Measurements from ENCODE around the gene HERPUD2. TPM values are rescaled to one million over a fixed set of nuclear protein-coding genes. Genes with fewer than 3 reads are reported as not detected.

The HERPUD2 gene
- total RNA-seq, 2 donors from 2014 or later, result 24.3 to 59.2 TPM

DNA sequence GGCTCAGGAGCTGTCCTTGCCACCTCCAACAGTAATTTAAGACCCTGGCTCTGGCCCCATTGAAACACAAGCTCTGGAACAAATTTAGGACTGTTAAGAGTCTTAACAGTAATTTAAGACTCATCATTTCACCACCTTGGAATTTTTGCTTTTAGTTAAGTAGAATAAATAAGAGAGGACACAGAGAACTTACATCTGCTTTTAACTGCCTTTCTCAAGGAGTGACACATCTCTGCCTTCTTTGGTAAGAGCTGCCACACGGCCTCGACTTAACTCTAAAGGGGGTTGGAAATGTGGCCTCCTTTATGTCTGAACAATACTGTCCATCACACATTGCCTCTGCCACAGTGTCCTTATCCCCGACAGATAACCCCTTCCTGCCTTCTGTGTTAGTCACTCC, 77.9 kb downstream of the HERPUD2 start:
- no peak overlapping the region for H3K27ac ChIP-seq
- no peaks in the 10 kb centered on the region for H3K9me3 ChIP-seq
- no peak for TF ChIP-seq CTCF (IDR thresholded peaks at IDR 0.05)
- no peak for ATAC-seq (ENCODE audit: insufficient number of reproducible peaks, low FRiP score, low read depth)
- H3K36me3 ChIP-seq, result no peaks in the 10 kb centered on the region
- no peak for DNase-seq (ENCODE audit: low spot score)
- no peaks in the 10 kb centered on the region for H3K27me3 ChIP-seq (replicated peaks; ENCODE audit: insufficient read depth)
- no peak overlapping the region for H3K4me3 ChIP-seq
- no peaks in the 10 kb centered on the region for H3K4me1 ChIP-seq (ENCODE audit: control insufficient read depth in 1 of 2, low read depth in 2 of 2)

DNA sequence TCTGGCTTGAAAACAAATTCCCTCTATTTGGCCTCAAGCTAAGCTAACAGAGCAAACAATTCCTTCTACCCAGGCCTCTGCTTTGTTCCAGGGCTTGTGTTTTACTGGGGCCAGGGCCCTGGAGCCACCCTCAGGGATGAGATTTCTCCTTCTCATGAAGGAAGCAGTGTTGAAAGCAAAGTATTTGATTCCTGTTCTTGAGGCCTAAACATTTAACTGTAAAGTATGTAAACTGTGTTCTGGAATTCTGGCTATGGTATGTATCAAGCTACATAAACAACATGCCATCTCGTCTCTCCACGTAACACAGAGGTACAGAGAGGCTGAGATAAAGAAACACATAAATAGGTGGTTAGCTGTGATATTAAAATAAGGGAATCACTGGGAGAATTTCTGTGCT, 81.8 kb downstream of the HERPUD2 start:
- ATAC-seq (ENCODE audit: insufficient number of reproducible peaks, low FRiP score, low read depth), result no peak
- Histone ChIP-seq H3K4me3 (no peak overlapping the region), H3K36me3 (no peaks in the 10 kb centered on the region), H3K27me3 (replicated peaks; ENCODE audit: insufficient read depth) (no peaks in the 10 kb centered on the region), H3K27ac (no peak overlapping the region), H3K9me3 (no peaks in the 10 kb centered on the region), H3K4me1 (ENCODE audit: control insufficient read depth in 1 of 2, low read depth in 2 of 2) (no peaks in the 10 kb centered on the region)
- no peak for TF ChIP-seq CTCF (IDR thresholded peaks at IDR 0.05)
- DNase-seq (ENCODE audit: low spot score), result no peak

DNA sequence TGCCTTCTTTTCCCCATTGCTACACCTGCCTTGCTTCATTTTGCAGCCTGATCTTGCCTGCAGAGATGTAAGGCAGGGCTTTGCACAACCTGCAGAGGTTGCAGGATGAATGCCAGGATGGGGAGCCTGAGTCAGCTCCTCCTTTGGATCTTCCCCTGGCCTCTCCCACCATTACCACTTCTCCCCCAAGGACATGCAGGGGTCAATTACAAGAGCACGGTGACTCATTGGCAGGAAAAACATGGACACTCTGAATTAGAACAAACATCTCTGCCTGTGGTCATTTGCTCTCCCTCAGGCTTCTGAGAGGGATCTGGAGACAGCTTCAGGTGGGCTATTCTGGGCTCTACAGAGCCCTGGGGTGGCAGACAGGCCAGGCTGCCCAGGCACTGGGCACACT, 89.2 kb downstream of the HERPUD2 start:
- Histone ChIP-seq H3K27me3 (replicated peaks; ENCODE audit: insufficient read depth) (no peaks in the 10 kb centered on the region), H3K9me3 (no peaks in the 10 kb centered on the region), H3K4me3 (no peak overlapping the region), H3K36me3 (no peaks in the 10 kb centered on the region), H3K27ac (no peak overlapping the region), H3K4me1 (ENCODE audit: control insufficient read depth in 1 of 2, low read depth in 2 of 2) (no peaks in the 10 kb centered on the region)
- ATAC-seq (ENCODE audit: insufficient number of reproducible peaks, low FRiP score, low read depth), result no peak
- DNase-seq (ENCODE audit: low spot score), result no peak
- TF ChIP-seq CTCF (IDR thresholded peaks at IDR 0.05), result no peak

- ATAC-seq (ENCODE audit: insufficient number of reproducible peaks, low FRiP score, low read depth) (no peak), DNase-seq (ENCODE audit: low spot score) (no peak)
- TF ChIP-seq CTCF (IDR thresholded peaks at IDR 0.05), result no peak
Observed at GRCh38 chr7:35604595-35604994, 90.3 kb downstream of the HERPUD2 start.

DNA sequence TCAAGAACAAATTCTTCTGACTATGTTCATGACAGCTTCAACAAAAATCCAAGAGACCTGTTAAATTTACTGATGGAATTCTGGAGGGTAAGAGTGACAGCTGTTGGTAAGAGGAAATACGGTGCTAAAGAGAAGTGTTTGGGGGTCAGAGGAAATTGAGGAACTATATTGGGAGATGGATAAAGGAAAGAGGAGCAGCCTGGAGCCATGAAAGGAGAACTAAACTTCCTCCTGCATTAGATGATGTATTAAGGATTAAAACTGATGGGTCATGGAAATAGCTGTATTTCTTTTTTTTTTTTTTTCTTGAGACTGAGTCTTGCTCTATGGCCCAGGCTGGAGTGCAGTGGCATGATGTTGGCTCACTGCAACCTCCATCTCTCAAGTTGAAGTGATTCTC, 95.3 kb downstream of the HERPUD2 start:
- no peak overlapping the region for H3K4me3 ChIP-seq
- no peaks in the 10 kb centered on the region for H3K27me3 ChIP-seq (replicated peaks; ENCODE audit: insufficient read depth)
- no peaks in the 10 kb centered on the region for H3K36me3 ChIP-seq
- no peak overlapping the region for H3K27ac ChIP-seq
- no peaks in the 10 kb centered on the region for H3K4me1 ChIP-seq (ENCODE audit: control insufficient read depth in 1 of 2, low read depth in 2 of 2)
- no peaks in the 10 kb centered on the region for H3K9me3 ChIP-seq
- no peak for DNase-seq (ENCODE audit: low spot score)
- no peak for TF ChIP-seq CTCF (IDR thresholded peaks at IDR 0.05)
- ATAC-seq (ENCODE audit: insufficient number of reproducible peaks, low FRiP score, low read depth), result no peak

More at GRCh38 chr7:35604595-35604994, 90.3 kb downstream of the HERPUD2 start:
- Histone ChIP-seq H3K36me3 (no peaks in the 10 kb centered on the region), H3K4me3 (no peak overlapping the region), H3K9me3 (no peaks in the 10 kb centered on the region), H3K27me3 (replicated peaks; ENCODE audit: insufficient read depth) (no peaks in the 10 kb centered on the region), H3K4me1 (ENCODE audit: control insufficient read depth in 1 of 2, low read depth in 2 of 2) (no peaks in the 10 kb centered on the region), H3K27ac (no peak overlapping the region)

Measured in thoracic aorta (tissue), 2 donors.